Brain pericyte (primary cell): ENCODE data around the gene BRD4.

Experiments
- DNase-seq: peaks from one replicate; pipeline ENCODE4 v3.0.0-alpha.2; 2012; ENCODE audit warnings: low read depth, low spot score

BRD4 gene

GRCh38 chr19:15265214-15265849 is 67.0 kb downstream of the BRD4 start:
- DNase-seq: no peak

- DNase-seq: no peak
These were observed 67.5 kb downstream of the BRD4 start for GRCh38 chr19:15264933-15265206.

- DNase-seq: no peak
These were observed 68.0 kb downstream of the BRD4 start for GRCh38 chr19:15264061-15264932.

- DNase-seq: no peak
These were observed 68.9 kb downstream of the BRD4 start for GRCh38 chr19:15263361-15263985.

- DNase-seq: no peak
These were observed 70.3 kb downstream of the BRD4 start for GRCh38 chr19:15262011-15262410.

GRCh38 chr19:15260939-15261338 is 71.4 kb downstream of the BRD4 start:
- DNase-seq: no peak

- DNase-seq: no peak
These were observed 72.4 kb downstream of the BRD4 start for GRCh38 chr19:15259907-15260306.

GRCh38 chr19:15257782-15258181 is 74.6 kb downstream of the BRD4 start:
- DNase-seq: no peak

- no peak for DNase-seq
These were observed 75.5 kb downstream of the BRD4 start for GRCh38 chr19:15256708-15257331.

GRCh38 chr19:15255359-15255990 is 76.9 kb downstream of the BRD4 start:
- DNase-seq: no peak

GRCh38 chr19:15254547-15254946 is 77.8 kb downstream of the BRD4 start:
- no peak for DNase-seq

- DNase-seq: no peak
These were observed 78.8 kb downstream of the BRD4 start for GRCh38 chr19:15253513-15253912.

- DNase-seq: no peak
These were observed 79.3 kb downstream of the BRD4 start for GRCh38 chr19:15253061-15253460.

GRCh38 chr19:15252398-15253018 is 79.8 kb downstream of the BRD4 start:
- DNase-seq: no peak

GRCh38 chr19:15251749-15252397 is 80.5 kb downstream of the BRD4 start:
- peak; percentile 96 for DNase-seq

- no peak for DNase-seq
These were observed 81.2 kb downstream of the BRD4 start for GRCh38 chr19:15251010-15251748.

GRCh38 chr19:15250640-15250993 is 81.7 kb downstream of the BRD4 start:
- DNase-seq: no peak

GRCh38 chr19:15249972-15250639 is 82.2 kb downstream of the BRD4 start:
- DNase-seq: peak; percentile 87

GRCh38 chr19:15249528-15249874 is 82.8 kb downstream of the BRD4 start:
- DNase-seq: no peak
